HEK293 (cell line): ENCODE measurements around the gene EML4.

Experiments
- AEBP2 ChIP-seq: fragments of 450-650 bp; formaldehyde crosslinking; IDR thresholded peaks from 2 replicates; pipeline ENCODE4 v1.5.1; 2016; ENCODE audit warnings: missing biosample characterization, missing genetic modification characterization, borderline replicate concordance
- FEZF1 ChIP-seq: fragments of 450-650 bp; formaldehyde crosslinking; IDR thresholded peaks from 2 replicates; pipeline ENCODE4 v1.5.1; 2016; ENCODE audit warnings: missing biosample characterization, missing genetic modification characterization
- KLF1 ChIP-seq: fragments of 450-650 bp; formaldehyde crosslinking; IDR thresholded peaks from 2 replicates; pipeline ENCODE4 v1.5.1; 2016; ENCODE audit warnings: missing biosample characterization, missing genetic modification characterization
- KLF7 ChIP-seq: fragments of 450-650 bp; formaldehyde crosslinking; IDR thresholded peaks from 2 replicates; pipeline ENCODE4 v1.5.1; 2016; ENCODE audit warnings: missing biosample characterization, missing genetic modification characterization, borderline replicate concordance
- OVOL3 ChIP-seq: fragments of 450-650 bp; formaldehyde crosslinking; IDR thresholded peaks from 2 replicates; pipeline ENCODE4 v1.5.1; 2016; ENCODE audit warnings: missing biosample characterization, missing genetic modification characterization
- SP3 ChIP-seq: fragments of 450-650 bp; formaldehyde crosslinking; IDR thresholded peaks from 2 replicates; pipeline ENCODE4 v1.5.1; 2016; ENCODE audit warnings: missing biosample characterization, missing genetic modification characterization
- ZBTB11 ChIP-seq: fragments of 450-650 bp; formaldehyde crosslinking; conservative IDR thresholded peaks from 2 replicates; pipeline ENCODE4 v1.5.1; 2016; ENCODE audit warnings: low read depth, missing biosample characterization, missing genetic modification characterization
- ZBTB20 ChIP-seq: fragments of 450-650 bp; formaldehyde crosslinking; IDR thresholded peaks from 2 replicates; pipeline ENCODE4 v1.5.1; 2016; ENCODE audit warnings: missing biosample characterization, missing genetic modification characterization
- ZFP69B ChIP-seq: fragments of 450-650 bp; formaldehyde crosslinking; IDR thresholded peaks from 2 replicates; pipeline ENCODE4 v1.5.1; 2016; ENCODE audit warnings: missing biosample characterization, missing genetic modification characterization
- ZNF16 ChIP-seq: fragments of 450-650 bp; formaldehyde crosslinking; IDR thresholded peaks from 2 replicates; pipeline ENCODE4 v1.5.1; 2016; ENCODE audit warnings: low read depth, missing biosample characterization, missing genetic modification characterization
- ZNF2 ChIP-seq: fragments of 450-650 bp; formaldehyde crosslinking; IDR thresholded peaks from 2 replicates; pipeline ENCODE4 v1.5.1; 2016; ENCODE audit warnings: missing biosample characterization, missing genetic modification characterization
- ZNF398 ChIP-seq: fragments of 450-650 bp; formaldehyde crosslinking; IDR thresholded peaks from 2 replicates; pipeline ENCODE4 v1.5.1; 2017; ENCODE audit warnings: missing biosample characterization, missing genetic modification characterization
- ZNF501 ChIP-seq: fragments of 450-650 bp; formaldehyde crosslinking; IDR thresholded peaks from 2 replicates; pipeline ENCODE4 v1.5.1; 2016; ENCODE audit warnings: missing biosample characterization, missing genetic modification characterization
- ZNF510 ChIP-seq: fragments of 450-650 bp; formaldehyde crosslinking; IDR thresholded peaks from 2 replicates; pipeline ENCODE4 v1.5.1; 2018; ENCODE audit warnings: mild to moderate bottlenecking, missing genetic modification characterization, missing biosample characterization; ENCODE audit not compliant: insufficient replicate concordance
- ZNF530 ChIP-seq: fragments of 450-650 bp; formaldehyde crosslinking; IDR thresholded peaks from 2 replicates; pipeline ENCODE4 v1.5.1; 2016; ENCODE audit warnings: low read depth, missing biosample characterization, missing genetic modification characterization
- ZNF580 ChIP-seq: fragments of 450-650 bp; formaldehyde crosslinking; IDR thresholded peaks from 2 replicates; pipeline ENCODE4 v1.5.1; 2016; ENCODE audit warnings: missing biosample characterization, missing genetic modification characterization
- ZNF623 ChIP-seq: fragments of 450-650 bp; formaldehyde crosslinking; IDR thresholded peaks from 2 replicates; pipeline ENCODE4 v1.5.1; 2016; ENCODE audit warnings: missing biosample characterization, missing genetic modification characterization
- ZNF639 ChIP-seq: fragments of 450-650 bp; formaldehyde crosslinking; IDR thresholded peaks from 2 replicates; pipeline ENCODE4 v1.5.1; 2016; ENCODE audit warnings: missing biosample characterization, missing genetic modification characterization
- ZNF654 ChIP-seq: fragments of 450-650 bp; formaldehyde crosslinking; IDR thresholded peaks from 2 replicates; pipeline ENCODE4 v1.5.1; 2016; ENCODE audit warnings: low read depth, missing biosample characterization, missing genetic modification characterization
- ZNF670 ChIP-seq: fragments of 450-650 bp; formaldehyde crosslinking; IDR thresholded peaks from 2 replicates; pipeline ENCODE4 v1.5.1; 2016; ENCODE audit warnings: missing biosample characterization, missing genetic modification characterization, low read depth

Gene EML4

GRCh38 chr2:42360890-42361727, 192.0 kb downstream of the EML4 start, which contains the start of gene COX7A2L (continued):
- no peak for TF ChIP-seq AEBP2 (tag by site-specific recombination)
- TF ChIP-seq OVOL3 (tag by site-specific recombination): no peak
- TF ChIP-seq ZBTB11 (tag by site-specific recombination): peak; percentile 79; the same call in 1 of the 2 replicates
- TF ChIP-seq ZNF639: 0 out of 2 replicates have a peak, but pooled peaks have one; percentile 30
- no peak for TF ChIP-seq ZNF16 (tag by site-specific recombination)
- no peak for TF ChIP-seq ZNF580
- TF ChIP-seq ZNF623 (tag by site-specific recombination): no peak
- TF ChIP-seq ZBTB20: peak; percentile 37; the same call in 1 of the 2 replicates
- no peak for TF ChIP-seq FEZF1 (tag by site-specific recombination)
- peak; percentile 75; the same call in 1 of the 2 replicates for TF ChIP-seq ZNF501 (tag by site-specific recombination)
- peak; percentile 97 for TF ChIP-seq SP3
- TF ChIP-seq ZNF2 (tag by site-specific recombination): 0 out of 2 replicates have a peak, but pooled peaks have one; percentile 23
- TF ChIP-seq ZNF654: peak; percentile 32; the same call in 1 of the 2 replicates
- TF ChIP-seq ZFP69B (tag by site-specific recombination): 0 out of 2 replicates have a peak, but pooled peaks have one; percentile 24
- TF ChIP-seq ZNF398: no peak
- no peak for TF ChIP-seq ZNF530
- TF ChIP-seq ZNF510: no peak
- no peak for TF ChIP-seq ZNF670 (tag by site-specific recombination)
- no peak for TF ChIP-seq KLF7 (tag by site-specific recombination)
- peak; percentile 48 for TF ChIP-seq KLF1 (tag by site-specific recombination)
